Activated CD4-positive, alpha-beta T cell treated with anti-CD3 and anti-CD28 coated beads, Interleukin-2, amount 10 ng/mL, durations not matched to agents 7 days and 5 days (primary cell): ENCODE measurements around the gene SRRM4. TPM values are rescaled to one million over a fixed set of nuclear protein-coding genes. Genes with fewer than 3 reads are reported as not detected.
A peak's percentile ranks its signal among the peaks of the same experiment; 100 is the strongest.

ENCODE experiments used
- CTCF ChIA-PET: fragments of 350-600 bp; sonication (Branson Sonifier 250); formaldehyde crosslinking; loops from one replicate; lab custom pipeline; 2021; ENCODE audit warnings: antibody characterized with exemption; lab: Charles Lee
- POLR2A ChIA-PET: fragments of 350-600 bp; sonication (Branson Sonifier 250); formaldehyde crosslinking; loops from one replicate; lab custom pipeline; 2021; ENCODE audit warnings: antibody characterized with exemption; lab: Charles Lee
- DNase-seq: peaks from one replicate; pipeline ENCODE4 v3.0.0-alpha.2; 2020
- H3K27ac Mint-ChIP-seq: one replicate; pipeline ENCODE4 v1.8.0; 2021; ENCODE audit warnings: mild to moderate bottlenecking, moderate library complexity, mixed read lengths
- H3K27me3 Mint-ChIP-seq: one replicate; pipeline ENCODE4 v1.8.0; 2021; ENCODE audit warnings: mixed read lengths
- H3K36me3 Mint-ChIP-seq: one replicate; pipeline ENCODE4 v1.8.0; 2021; ENCODE audit warnings: low read depth, mixed read lengths
- H3K4me1 Mint-ChIP-seq: one replicate; pipeline ENCODE4 v1.8.0; 2021; ENCODE audit warnings: mixed read lengths
- H3K4me3 Mint-ChIP-seq: one replicate; pipeline ENCODE4 v1.8.0; 2021; ENCODE audit warnings: mild to moderate bottlenecking, moderate library complexity, mixed read lengths
- H3K9me3 Mint-ChIP-seq: one replicate; pipeline ENCODE4 v1.8.0; 2021; ENCODE audit warnings: mixed read lengths
- total RNA-seq, 2 experiments: library from RNA; stranded (reverse); gene quantifications; one replicate each; pipeline ENCODE4 v1.2.3, GENCODE V29; 2021

SRRM4 gene
- total RNA-seq, 2 experiments from 2014 or later: not detected

- no peak overlapping the region for H3K27ac Mint-ChIP-seq
- CTCF ChIA-PET: no interaction called here
- DNase-seq: peak; percentile 9
These were observed 172.4 kb downstream of the SRRM4 start for GRCh38 chr12:119153477-119154434.

GRCh38 chr12:119154435-119154818 lies 173.1 kb downstream of the SRRM4 start:
- Mint-ChIP-seq H3K9me3 (peaks cover 9% of the 10 kb centered on the region), H3K27ac (no peak overlapping the region), H3K36me3 (no peaks in the 10 kb centered on the region), H3K4me1 (no peaks in the 10 kb centered on the region), H3K4me3 (no peak overlapping the region), H3K27me3 (peaks cover 5% of the 10 kb centered on the region)
- ChIA-PET POLR2A (no interaction called here), CTCF (no interaction called here)
- DNase-seq: no peak

More at GRCh38 chr12:119153477-119154434, 172.4 kb downstream of the SRRM4 start:
- Mint-ChIP-seq H3K4me3 (no peak overlapping the region), H3K9me3 (peaks cover 9% of the 10 kb centered on the region), H3K27me3 (peaks cover 5% of the 10 kb centered on the region), H3K4me1 (no peaks in the 10 kb centered on the region), H3K36me3 (no peaks in the 10 kb centered on the region)
- POLR2A ChIA-PET: no interaction called here

DNA sequence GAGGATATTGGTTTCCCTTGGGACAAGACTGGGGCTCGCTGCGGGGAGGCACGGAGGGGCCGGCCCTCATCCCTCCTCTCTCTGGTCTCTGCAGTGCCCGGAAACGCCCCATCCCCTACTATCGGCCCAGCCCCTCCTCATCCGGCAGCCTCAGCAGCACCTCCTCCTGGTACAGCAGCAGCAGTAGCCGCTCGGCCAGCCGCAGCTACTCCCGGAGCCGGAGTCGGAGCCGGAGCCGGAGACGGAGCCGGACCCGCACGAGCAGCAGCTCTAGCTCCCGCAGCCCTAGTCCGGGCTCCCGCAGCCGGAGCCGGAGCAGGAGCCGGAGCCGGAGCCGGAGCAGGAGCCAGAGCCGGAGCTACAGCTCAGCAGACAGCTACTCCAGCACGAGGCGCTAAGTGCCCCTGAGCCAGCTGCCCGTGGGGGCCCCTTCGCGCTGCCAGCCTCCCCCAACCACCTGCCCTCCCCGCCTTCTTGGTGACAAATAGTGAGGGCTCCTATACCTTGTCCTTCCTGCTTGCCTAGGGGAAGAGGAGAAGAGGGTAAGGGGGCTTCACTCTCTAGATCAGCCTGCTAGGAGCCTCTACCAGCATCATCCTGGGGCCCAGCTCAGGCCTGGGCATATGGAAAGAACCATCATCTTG lies 175.2 kb downstream of the SRRM4 start:
- CTCF ChIA-PET: interaction anchor here (1.5 kb wide), 1 partner anchor 10 kb away, joined by 3 read pairs; no protein-coding TSS in a partner anchor
- no peaks in the 10 kb centered on the region for H3K36me3 Mint-ChIP-seq
- no peak overlapping the region for H3K27ac Mint-ChIP-seq
- peaks cover 9% of the 10 kb centered on the region for H3K9me3 Mint-ChIP-seq
- POLR2A ChIA-PET: no interaction called here
- no peaks in the 10 kb centered on the region for H3K4me1 Mint-ChIP-seq
- DNase-seq: no peak
- H3K4me3 Mint-ChIP-seq: no peak overlapping the region
- peaks cover 5% of the 10 kb centered on the region for H3K27me3 Mint-ChIP-seq

DNA sequence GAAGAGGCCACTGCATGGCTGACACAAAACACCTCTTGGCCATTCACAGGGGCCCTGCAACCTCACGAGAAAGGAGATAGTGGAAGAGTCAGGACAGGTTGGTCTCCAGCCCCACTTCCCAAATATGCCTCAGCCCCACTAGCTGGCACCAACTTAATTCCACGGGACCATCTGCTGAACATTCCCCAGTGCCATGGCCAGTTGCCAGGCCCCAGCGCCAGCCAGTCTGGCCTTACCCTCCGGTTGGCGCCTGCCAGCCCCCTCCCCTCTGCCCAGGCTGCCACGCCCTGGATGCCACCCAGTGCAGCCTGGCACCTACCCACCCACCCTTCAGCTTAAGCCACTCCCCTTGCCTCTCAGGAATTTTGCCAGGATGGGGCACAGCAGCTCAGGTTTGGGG lies 176.2 kb downstream of the SRRM4 start:
- Mint-ChIP-seq H3K4me1 (no peaks in the 10 kb centered on the region), H3K4me3 (no peak overlapping the region), H3K36me3 (no peaks in the 10 kb centered on the region), H3K27ac (no peak overlapping the region), H3K9me3 (peaks cover 9% of the 10 kb centered on the region), H3K27me3 (peaks cover 5% of the 10 kb centered on the region)
- DNase-seq: no peak
- ChIA-PET POLR2A (no interaction called here), CTCF (no interaction called here)

DNA sequence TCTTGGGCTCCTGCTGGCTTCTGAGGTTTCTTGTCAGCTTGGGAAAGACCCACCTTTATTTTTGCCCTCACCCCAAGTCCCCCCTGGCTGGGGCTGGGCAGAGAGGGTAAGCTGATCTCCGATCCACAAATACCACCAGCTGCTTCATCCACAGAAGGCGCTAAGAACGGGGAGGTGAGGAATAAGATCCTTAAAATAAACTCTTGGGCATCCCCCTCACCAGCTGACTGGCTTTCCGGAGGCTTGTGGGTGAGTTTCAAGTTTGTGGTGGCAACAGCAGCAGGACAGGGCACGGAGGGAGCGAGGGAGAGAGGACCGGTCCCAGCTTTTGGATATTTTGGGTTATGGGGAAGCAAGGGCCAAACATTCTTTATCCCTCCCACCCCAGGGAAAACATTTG lies 176.6 kb downstream of the SRRM4 start:
- ChIA-PET CTCF (no interaction called here), POLR2A (no interaction called here)

GRCh38 chr12:119158402-119158801 lies 177.1 kb downstream of the SRRM4 start:
- H3K4me3 Mint-ChIP-seq: no peak overlapping the region
- DNase-seq: no peak
- H3K4me1 Mint-ChIP-seq: no peaks in the 10 kb centered on the region
- peaks cover 4% of the 10 kb centered on the region for H3K27me3 Mint-ChIP-seq
- H3K27ac Mint-ChIP-seq: no peak overlapping the region
- H3K9me3 Mint-ChIP-seq: peaks cover 9% of the 10 kb centered on the region
- CTCF ChIA-PET: no interaction called here
- H3K36me3 Mint-ChIP-seq: no peaks in the 10 kb centered on the region
- POLR2A ChIA-PET: no interaction called here

More for the DNA sequence above, 176.6 kb downstream of the SRRM4 start:
- DNase-seq: no peak
- no peak overlapping the region for H3K27ac Mint-ChIP-seq
- peaks cover 9% of the 10 kb centered on the region for H3K9me3 Mint-ChIP-seq
- H3K4me1 Mint-ChIP-seq: no peaks in the 10 kb centered on the region
- peaks cover 5% of the 10 kb centered on the region for H3K27me3 Mint-ChIP-seq
- H3K36me3 Mint-ChIP-seq: no peaks in the 10 kb centered on the region
- H3K4me3 Mint-ChIP-seq: no peak overlapping the region

- ChIA-PET CTCF (interaction anchor here (0.7 kb wide), 1 partner anchor 604 kb away, joined by 3 read pairs; no protein-coding TSS in a partner anchor), POLR2A (no interaction called here)
- Mint-ChIP-seq H3K36me3 (no peaks in the 10 kb centered on the region), H3K27me3 (no peaks in the 10 kb centered on the region), H3K27ac (no peak overlapping the region), H3K4me3 (no peak overlapping the region), H3K9me3 (peaks cover 1% of the 10 kb centered on the region), H3K4me1 (no peaks in the 10 kb centered on the region)
- DNase-seq: no peak
These were observed 178.5 kb downstream of the SRRM4 start for GRCh38 chr12:119159844-119160243.

DNA sequence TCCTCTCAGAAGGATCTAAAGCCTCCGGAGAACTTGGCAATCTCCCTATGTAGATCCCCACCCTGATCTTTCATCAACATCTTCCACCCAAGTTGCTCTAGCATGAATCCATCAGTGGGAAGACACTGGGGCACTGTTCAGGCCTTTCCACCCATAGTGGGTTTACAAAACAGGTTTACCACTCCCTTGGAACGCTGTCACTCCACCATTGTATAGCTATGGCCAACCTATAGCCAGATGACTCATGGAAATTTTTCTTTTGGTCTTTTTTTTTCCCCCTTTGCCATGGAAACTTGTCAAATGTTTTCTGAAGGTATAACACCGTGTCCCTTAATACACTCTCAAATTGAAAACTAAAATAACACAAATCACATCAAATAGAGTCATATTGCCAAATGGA lies 186.6 kb downstream of the SRRM4 start:
- no peak overlapping the region for H3K4me3 Mint-ChIP-seq
- H3K9me3 Mint-ChIP-seq: no peaks in the 10 kb centered on the region
- ChIA-PET CTCF (interaction anchor here (0.6 kb wide), 1 partner anchor 612 kb away, joined by 3 read pairs; no protein-coding TSS in a partner anchor), POLR2A (no interaction called here)
- H3K27me3 Mint-ChIP-seq: no peaks in the 10 kb centered on the region
- H3K27ac Mint-ChIP-seq: no peak overlapping the region
- no peak for DNase-seq
- H3K36me3 Mint-ChIP-seq: no peaks in the 10 kb centered on the region
- no peaks in the 10 kb centered on the region for H3K4me1 Mint-ChIP-seq

DNA sequence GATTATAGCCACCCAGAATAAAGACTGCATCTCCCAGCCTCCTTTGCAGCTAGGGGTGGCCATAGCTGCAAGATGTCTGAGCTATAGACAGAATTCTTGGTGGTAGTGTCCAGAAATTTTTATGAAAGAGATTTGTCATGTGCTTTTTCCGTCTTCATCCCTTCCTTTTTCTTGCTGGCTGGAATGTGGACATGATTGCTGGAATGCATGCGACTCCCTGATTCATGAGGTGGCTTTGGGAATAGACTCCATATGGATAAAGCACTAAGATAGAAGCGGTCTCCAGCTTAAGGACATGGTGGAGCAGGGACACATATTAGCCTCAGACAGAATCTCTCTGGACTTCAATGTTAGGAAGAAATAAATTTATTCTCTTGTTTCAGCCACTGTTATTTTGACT lies 187.4 kb downstream of the SRRM4 start:
- Mint-ChIP-seq H3K27me3 (no peaks in the 10 kb centered on the region), H3K36me3 (no peaks in the 10 kb centered on the region), H3K4me3 (no peak overlapping the region), H3K9me3 (no peaks in the 10 kb centered on the region), H3K4me1 (no peaks in the 10 kb centered on the region), H3K27ac (no peak overlapping the region)
- ChIA-PET POLR2A (no interaction called here), CTCF (no interaction called here)
- DNase-seq: no peak

GRCh38 chr12:119169150-119169549 lies 187.8 kb downstream of the SRRM4 start:
- CTCF ChIA-PET: no interaction called here
- H3K27me3 Mint-ChIP-seq: no peaks in the 10 kb centered on the region
- H3K4me3 Mint-ChIP-seq: no peak overlapping the region
- H3K4me1 Mint-ChIP-seq: no peaks in the 10 kb centered on the region
- POLR2A ChIA-PET: no interaction called here
- H3K27ac Mint-ChIP-seq: no peak overlapping the region
- no peak for DNase-seq
- no peaks in the 10 kb centered on the region for H3K9me3 Mint-ChIP-seq
- H3K36me3 Mint-ChIP-seq: no peaks in the 10 kb centered on the region

- H3K9me3 Mint-ChIP-seq: no peaks in the 10 kb centered on the region
- ChIA-PET CTCF (no interaction called here), POLR2A (no interaction called here)
- H3K27me3 Mint-ChIP-seq: no peaks in the 10 kb centered on the region
- H3K4me1 Mint-ChIP-seq: no peaks in the 10 kb centered on the region
- H3K27ac Mint-ChIP-seq: no peak overlapping the region
- no peaks in the 10 kb centered on the region for H3K36me3 Mint-ChIP-seq
- H3K4me3 Mint-ChIP-seq: no peak overlapping the region
- DNase-seq: no peak
These were observed 189.9 kb downstream of the SRRM4 start for GRCh38 chr12:119171291-119171690.

DNA sequence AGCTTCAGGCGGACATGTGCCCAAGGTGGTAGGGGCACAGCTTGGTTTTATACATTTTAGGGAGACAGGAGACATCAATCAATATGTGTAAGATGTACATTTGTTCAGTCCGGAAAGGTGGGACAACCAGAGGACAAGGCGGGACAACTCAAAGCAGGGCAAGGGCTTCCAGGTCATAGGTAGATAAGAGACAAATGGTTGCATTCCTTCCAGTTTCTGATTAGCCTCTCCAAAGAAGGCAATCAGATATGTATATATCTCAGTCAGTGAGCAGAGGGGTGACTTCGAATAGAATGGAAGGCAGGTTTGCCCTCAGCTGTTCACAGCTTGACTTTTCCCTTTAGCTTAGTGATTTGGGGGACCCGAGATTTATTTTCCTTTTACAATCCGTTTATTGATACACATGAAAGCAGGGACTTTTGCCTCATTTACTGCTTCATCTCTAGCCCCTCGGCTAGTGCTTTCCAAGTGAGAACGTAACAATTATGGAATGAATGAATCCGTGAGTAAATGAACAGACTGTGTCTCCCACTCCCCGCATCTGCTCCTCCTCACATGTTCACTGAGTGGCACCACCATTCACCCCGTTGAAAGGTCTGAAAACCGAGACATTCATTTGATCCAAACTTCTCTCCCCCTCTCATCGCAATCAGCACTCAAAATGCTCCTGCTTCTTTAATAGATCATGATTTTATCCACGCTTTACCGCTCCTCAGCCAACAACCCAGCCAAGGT lies 190.5 kb downstream of the SRRM4 start:
- Mint-ChIP-seq H3K27ac (no peak overlapping the region), H3K36me3 (no peaks in the 10 kb centered on the region), H3K4me3 (no peak overlapping the region), H3K9me3 (no peaks in the 10 kb centered on the region), H3K27me3 (no peaks in the 10 kb centered on the region), H3K4me1 (no peaks in the 10 kb centered on the region)
- ChIA-PET CTCF (no interaction called here), POLR2A (no interaction called here)
- no peak for DNase-seq

GRCh38 chr12:119175081-119175480 lies 193.7 kb downstream of the SRRM4 start:
- Mint-ChIP-seq H3K4me3 (no peak overlapping the region), H3K36me3 (no peaks in the 10 kb centered on the region)
- DNase-seq: no peak

More at GRCh38 chr12:119175081-119175480, 193.7 kb downstream of the SRRM4 start:
- Mint-ChIP-seq H3K9me3 (no peaks in the 10 kb centered on the region), H3K27ac (no peak overlapping the region), H3K27me3 (no peaks in the 10 kb centered on the region), H3K4me1 (no peaks in the 10 kb centered on the region)
- POLR2A ChIA-PET: no interaction called here
- CTCF ChIA-PET: no interaction called here
